OCI-LY7 (cell line): ENCODE measurements around the gene NR5A1.

Source experiments
- EZH2phosphoT487 ChIP-seq: fragments of 200-600 bp; sonication (generic); IDR thresholded peaks from 2 replicates; pipeline ENCODE4 v1.6.1; 2018; ENCODE audit warnings: low read depth, borderline replicate concordance, mild to moderate bottlenecking, mixed run types, antibody characterized with exemption, low read length, moderate library complexity, mixed read lengths
- TF ChIP-seq, protein P1 (sequence below): fragments of 200-600 bp; sonication (generic); conservative IDR thresholded peaks from 2 replicates; pipeline ENCODE4 v1.5.1; 2014; ENCODE audit warnings: mild to moderate bottlenecking, antibody characterized with exemption, low read length, moderate library complexity, mixed read lengths

DNA sequence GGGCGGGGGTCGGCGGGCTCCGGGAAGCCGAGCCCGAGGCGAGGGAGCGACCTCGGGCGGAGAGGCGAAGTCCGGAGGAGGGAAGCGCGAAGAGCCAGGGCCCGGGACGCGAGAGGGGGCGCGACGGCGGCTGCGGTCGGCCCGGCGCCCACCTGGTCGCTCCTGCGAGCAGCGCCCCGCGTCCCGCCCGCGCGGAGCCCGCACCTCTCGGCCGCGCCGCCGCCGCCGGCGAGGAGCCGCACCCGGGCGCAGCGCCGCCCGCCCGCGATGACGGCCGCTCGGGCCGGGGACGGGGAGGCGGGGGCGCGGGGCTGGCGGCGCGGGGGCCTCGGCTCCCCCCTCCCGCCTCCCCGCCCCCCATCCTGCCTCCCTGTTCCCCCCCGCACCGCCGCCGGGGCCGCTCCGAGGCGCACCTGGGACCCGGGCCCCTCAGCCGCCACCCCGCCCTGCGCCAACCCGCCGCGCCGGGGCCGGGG lies 2.6 kb downstream of the NR5A1 start:
- TF ChIP-seq, protein P1, sequence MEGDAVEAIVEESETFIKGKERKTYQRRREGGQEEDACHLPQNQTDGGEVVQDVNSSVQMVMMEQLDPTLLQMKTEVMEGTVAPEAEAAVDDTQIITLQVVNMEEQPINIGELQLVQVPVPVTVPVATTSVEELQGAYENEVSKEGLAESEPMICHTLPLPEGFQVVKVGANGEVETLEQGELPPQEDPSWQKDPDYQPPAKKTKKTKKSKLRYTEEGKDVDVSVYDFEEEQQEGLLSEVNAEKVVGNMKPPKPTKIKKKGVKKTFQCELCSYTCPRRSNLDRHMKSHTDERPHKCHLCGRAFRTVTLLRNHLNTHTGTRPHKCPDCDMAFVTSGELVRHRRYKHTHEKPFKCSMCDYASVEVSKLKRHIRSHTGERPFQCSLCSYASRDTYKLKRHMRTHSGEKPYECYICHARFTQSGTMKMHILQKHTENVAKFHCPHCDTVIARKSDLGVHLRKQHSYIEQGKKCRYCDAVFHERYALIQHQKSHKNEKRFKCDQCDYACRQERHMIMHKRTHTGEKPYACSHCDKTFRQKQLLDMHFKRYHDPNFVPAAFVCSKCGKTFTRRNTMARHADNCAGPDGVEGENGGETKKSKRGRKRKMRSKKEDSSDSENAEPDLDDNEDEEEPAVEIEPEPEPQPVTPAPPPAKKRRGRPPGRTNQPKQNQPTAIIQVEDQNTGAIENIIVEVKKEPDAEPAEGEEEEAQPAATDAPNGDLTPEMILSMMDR = no peak
- no peak for TF ChIP-seq EZH2phosphoT487
